ENCODE results near the gene CDC16. TPM values are rescaled to one million over a fixed set of nuclear protein-coding genes. Genes with fewer than 3 reads are reported as not detected.

Gene CDC16
- total and polyA plus RNA-seq, 9 of the 15 experiments (the other 6 are each of a cell fraction or from before 2014, with no cell fraction given): 23.2 to 102 (median 51.6) TPM

DNA sequence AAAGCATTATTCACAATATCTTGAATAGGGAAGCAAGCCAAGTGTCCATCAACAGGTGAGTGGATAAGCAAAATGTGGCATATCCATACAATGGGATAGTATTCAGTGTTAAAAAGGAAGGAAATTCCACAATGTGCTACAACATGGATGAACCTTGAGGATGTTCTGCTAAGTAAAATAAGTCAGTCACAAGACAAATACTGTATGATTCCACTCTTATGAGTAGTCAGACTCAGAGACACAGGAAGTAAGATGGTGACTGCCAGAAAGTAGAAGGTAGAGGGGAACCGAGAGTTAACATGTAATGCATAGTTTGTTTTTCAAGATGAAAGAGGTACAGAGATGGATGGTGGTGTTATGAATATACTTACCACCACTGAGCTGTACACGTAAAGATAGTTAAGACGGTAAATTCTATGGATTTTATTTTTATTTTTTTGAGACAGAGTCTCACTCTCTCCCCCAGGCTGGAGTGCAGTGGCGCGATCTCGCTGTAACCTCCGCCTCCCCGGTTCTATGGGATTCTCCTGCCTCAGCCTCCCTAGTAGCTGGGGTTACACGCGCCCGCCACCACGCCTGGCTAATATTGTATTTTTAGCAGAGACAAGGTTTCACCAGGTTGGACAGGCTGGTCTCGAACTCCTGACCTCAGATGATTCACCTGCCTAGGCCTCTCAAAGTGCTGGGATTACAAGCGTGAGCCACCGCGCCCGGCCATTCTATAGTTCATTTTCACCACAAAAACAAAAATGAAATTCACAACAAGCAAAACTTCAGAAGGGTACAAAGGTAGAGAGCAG lies 78.6 kb downstream of the CDC16 start (continued):
- no peak for TF ChIP-seq RNF219 (CRISPR knock-in tag; IDR thresholded peaks at IDR 0.05)
- TF ChIP-seq FOXK2 (conservative IDR thresholded peaks at IDR 0.05 in 1 of 2, IDR thresholded peaks at IDR 0.05 in 1 of 2; ENCODE audit: low read depth in 2 of 2): peak in 1 of 2 experiments; percentile 98; a peak in 2 of 4 replicates
- peak; percentile 72 for TF ChIP-seq ADNP (tag; IDR thresholded peaks at IDR 0.05)
- peak; percentile 89 for TF ChIP-seq NFRKB (IDR thresholded peaks at IDR 0.05; ENCODE audit: low read depth)
- no peak for TF ChIP-seq EHMT2 (IDR thresholded peaks at IDR 0.05)
- no peak for TF ChIP-seq PBX2 (CRISPR knock-in tag; IDR thresholded peaks at IDR 0.05; ENCODE audit: low read depth)
- peak; percentile 8; the same call in 1 of the 2 replicates for TF ChIP-seq PBX2 (tag; conservative IDR thresholded peaks at IDR 0.05; ENCODE audit: low read depth)
- no peak for TF ChIP-seq RAD21 (CRISPR knock-in tag; conservative IDR thresholded peaks at IDR 0.05 in 1 of 2, IDR thresholded peaks at IDR 0.05 in 1 of 2)
- no peak for TF ChIP-seq NFXL1 (CRISPR knock-in tag; IDR thresholded peaks at IDR 0.05)
- TF ChIP-seq TAF9B (IDR thresholded peaks at IDR 0.05; ENCODE audit: partially characterized antibody): peak; percentile 51
- TF ChIP-seq, protein P1, sequence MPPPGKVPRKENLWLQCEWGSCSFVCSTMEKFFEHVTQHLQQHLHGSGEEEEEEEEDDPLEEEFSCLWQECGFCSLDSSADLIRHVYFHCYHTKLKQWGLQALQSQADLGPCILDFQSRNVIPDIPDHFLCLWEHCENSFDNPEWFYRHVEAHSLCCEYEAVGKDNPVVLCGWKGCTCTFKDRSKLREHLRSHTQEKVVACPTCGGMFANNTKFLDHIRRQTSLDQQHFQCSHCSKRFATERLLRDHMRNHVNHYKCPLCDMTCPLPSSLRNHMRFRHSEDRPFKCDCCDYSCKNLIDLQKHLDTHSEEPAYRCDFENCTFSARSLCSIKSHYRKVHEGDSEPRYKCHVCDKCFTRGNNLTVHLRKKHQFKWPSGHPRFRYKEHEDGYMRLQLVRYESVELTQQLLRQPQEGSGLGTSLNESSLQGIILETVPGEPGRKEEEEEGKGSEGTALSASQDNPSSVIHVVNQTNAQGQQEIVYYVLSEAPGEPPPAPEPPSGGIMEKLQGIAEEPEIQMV (tag; conservative IDR thresholded peaks at IDR 0.05; ENCODE audit: low read depth): no peak
- TF ChIP-seq BHLHE40 (IDR thresholded peaks at IDR 0.05; ENCODE audit: low read length): peak; percentile 36; the same call in 1 of the 2 replicates
- TF ChIP-seq FOXM1 (IDR thresholded peaks at IDR 0.05; ENCODE audit: low read depth): 0 out of 2 replicates have a peak, but pooled peaks have one; percentile 20
- no peak for TF ChIP-seq FOXM1 (CRISPR knock-in tag; IDR thresholded peaks at IDR 0.05; ENCODE audit: low read depth)
- peak; percentile 35; the same call in 1 of the 2 replicates for TF ChIP-seq ELF1 (tag; IDR thresholded peaks at IDR 0.05)
- peak; percentile 77; the same call in 1 of the 2 replicates for TF ChIP-seq TOE1 (IDR thresholded peaks at IDR 0.05; ENCODE audit: borderline replicate concordance)
- no peak for TF ChIP-seq TOE1 (CRISPR knock-in tag; IDR thresholded peaks at IDR 0.05; ENCODE audit: borderline replicate concordance, low read depth)
- TF ChIP-seq PPARD (CRISPR knock-in tag; IDR thresholded peaks at IDR 0.05): no peak
